Esophagus squamous epithelium (tissue), 4 donors: ENCODE data around the gene PPP1R3C.

Source experiments
- POLR2A ChIP-seq, 4 donors: fragments of 450-650 bp; IDR thresholded peaks; one replicate each; pipeline ENCODE4 v1.6.1; 2017; ENCODE audit warnings: antibody characterized with exemption in 4 of 4, mild to moderate bottlenecking in 4 of 4, moderate library complexity in 3 of 4
- TF ChIP-seq, protein P1 (sequence below), 6 experiments: fragments of 450-650 bp in 4 of 6; fragments of 200-600 bp in 2 of 6; sonication (generic) in 2 of 6; IDR thresholded peaks; one replicate each; pipeline ENCODE4 v1.5.1; 2016 to 2019; ENCODE audit warnings: antibody characterized with exemption in 6 of 6, mild to moderate bottlenecking in 4 of 6, moderate library complexity in 4 of 6

DNA sequence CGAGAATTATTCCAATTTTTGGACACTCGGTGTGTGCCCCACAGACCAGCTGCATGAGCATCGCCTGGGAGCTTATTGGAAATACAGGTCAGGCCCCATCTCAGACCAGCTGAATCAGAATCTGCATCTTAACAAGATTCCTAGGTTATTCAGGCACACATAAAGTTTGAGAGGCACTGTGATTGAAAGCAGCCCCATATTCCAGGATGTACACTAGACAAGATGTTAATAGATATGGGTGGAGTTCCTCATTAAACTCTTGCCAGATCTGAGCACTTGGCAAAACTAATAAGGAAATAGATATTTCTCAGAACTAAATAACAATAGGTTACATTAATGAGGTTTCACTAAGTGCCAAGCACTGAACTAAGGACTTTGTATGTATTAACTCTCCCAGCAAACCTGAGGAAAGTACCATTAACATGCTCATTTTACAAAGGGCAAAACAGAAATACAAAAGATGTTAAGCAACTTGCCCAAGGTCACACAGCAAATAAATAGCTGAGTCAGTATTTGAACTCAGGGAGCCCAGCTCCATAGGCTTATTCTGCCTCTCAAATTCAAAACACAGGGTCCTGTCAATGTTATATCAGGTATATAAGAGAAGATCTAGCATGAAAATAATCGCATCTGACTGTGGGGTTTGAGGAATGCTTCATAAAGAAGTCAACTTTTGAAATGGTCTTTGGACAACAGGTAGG lies 29.9 kb downstream of the PPP1R3C start:
- TF ChIP-seq, protein P1, sequence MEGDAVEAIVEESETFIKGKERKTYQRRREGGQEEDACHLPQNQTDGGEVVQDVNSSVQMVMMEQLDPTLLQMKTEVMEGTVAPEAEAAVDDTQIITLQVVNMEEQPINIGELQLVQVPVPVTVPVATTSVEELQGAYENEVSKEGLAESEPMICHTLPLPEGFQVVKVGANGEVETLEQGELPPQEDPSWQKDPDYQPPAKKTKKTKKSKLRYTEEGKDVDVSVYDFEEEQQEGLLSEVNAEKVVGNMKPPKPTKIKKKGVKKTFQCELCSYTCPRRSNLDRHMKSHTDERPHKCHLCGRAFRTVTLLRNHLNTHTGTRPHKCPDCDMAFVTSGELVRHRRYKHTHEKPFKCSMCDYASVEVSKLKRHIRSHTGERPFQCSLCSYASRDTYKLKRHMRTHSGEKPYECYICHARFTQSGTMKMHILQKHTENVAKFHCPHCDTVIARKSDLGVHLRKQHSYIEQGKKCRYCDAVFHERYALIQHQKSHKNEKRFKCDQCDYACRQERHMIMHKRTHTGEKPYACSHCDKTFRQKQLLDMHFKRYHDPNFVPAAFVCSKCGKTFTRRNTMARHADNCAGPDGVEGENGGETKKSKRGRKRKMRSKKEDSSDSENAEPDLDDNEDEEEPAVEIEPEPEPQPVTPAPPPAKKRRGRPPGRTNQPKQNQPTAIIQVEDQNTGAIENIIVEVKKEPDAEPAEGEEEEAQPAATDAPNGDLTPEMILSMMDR (IDR thresholded peaks at IDR 0.05): no peak
- no peak for TF ChIP-seq POLR2A (IDR thresholded peaks at IDR 0.05)
